ENCODE results near the gene LRRC3.
A peak's percentile ranks its signal among the peaks of the same experiment; 100 is the strongest.

LRRC3 gene

DNA sequence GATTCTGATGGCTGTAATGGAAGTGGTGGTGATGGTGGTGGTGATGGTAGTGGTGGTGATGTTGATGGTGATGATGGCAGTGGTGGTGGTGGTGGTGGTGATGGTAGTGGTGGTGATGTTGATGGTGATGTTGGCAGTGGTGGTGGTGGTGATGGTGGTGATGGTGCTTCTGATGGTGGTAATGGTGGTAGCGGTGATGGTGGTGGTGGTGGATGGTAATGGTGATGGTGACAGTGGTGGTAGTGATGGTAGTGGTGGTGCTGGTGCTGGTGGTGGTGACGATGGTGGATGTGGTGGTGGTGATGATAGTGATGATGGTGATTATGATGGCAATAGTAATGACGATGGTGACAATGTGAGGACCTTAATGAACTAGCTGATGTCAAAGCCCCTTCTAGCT lies 35.6 kb upstream of the LRRC3 start:
- Histone ChIP-seq H3K36me3 (replicated peaks) (no peaks in the 10 kb centered on the region), H3K9me3 (no peaks in the 10 kb centered on the region), H3K4me3 (no peak overlapping the region), H3K27me3 (ENCODE audit: low read depth) (no peaks in the 10 kb centered on the region), H3K4me1 (no peaks in the 10 kb centered on the region)
- in situ Hi-C loops (cut with MboI; ENCODE audit: low sequenced_read_pairs): no loop called here
- no peak for DNase-seq (ENCODE audit: low spot score in 2 of 2)

DNA sequence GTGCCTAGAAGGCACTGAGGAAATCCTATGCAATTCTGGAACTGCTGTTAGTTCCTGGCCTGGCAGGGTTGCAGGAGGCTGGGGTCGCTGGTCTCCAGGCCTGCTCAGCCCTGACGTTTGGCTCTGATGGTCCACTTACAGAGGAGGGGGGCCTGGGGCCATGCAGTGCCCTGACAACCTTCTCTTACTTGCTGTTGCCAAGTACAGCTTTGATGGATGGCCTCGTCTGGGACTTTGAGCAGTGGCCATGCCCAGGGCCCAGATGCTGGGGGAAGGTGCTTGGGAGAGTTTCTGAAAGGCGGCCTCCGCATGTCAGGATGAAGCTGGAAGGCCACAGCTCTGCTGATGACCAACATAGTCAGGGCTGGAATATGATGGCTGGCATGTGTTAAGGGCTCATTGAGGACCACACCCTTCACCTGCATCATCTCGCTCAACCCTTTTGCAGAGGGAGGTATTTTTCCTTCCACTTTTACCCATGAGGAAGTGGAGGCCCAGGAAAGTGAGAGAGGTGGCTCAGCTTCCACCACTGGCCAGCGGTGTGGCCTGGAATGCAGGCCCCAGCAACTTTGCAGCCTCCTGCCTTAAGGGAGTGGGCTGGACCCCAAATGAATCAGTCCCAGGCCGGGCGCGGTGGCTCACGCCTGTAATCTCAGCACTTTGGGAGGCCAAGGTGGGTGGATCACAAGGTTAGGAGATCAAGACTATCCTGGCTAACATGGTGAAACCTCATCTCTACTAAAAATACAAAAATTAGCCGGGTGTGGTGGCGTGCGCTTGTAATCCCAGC lies 34.7 kb upstream of the LRRC3 start:
- H3K9me3 ChIP-seq: no peaks in the 10 kb centered on the region
- in situ Hi-C loops (cut with MboI; ENCODE audit: low sequenced_read_pairs): no loop called here

DNA sequence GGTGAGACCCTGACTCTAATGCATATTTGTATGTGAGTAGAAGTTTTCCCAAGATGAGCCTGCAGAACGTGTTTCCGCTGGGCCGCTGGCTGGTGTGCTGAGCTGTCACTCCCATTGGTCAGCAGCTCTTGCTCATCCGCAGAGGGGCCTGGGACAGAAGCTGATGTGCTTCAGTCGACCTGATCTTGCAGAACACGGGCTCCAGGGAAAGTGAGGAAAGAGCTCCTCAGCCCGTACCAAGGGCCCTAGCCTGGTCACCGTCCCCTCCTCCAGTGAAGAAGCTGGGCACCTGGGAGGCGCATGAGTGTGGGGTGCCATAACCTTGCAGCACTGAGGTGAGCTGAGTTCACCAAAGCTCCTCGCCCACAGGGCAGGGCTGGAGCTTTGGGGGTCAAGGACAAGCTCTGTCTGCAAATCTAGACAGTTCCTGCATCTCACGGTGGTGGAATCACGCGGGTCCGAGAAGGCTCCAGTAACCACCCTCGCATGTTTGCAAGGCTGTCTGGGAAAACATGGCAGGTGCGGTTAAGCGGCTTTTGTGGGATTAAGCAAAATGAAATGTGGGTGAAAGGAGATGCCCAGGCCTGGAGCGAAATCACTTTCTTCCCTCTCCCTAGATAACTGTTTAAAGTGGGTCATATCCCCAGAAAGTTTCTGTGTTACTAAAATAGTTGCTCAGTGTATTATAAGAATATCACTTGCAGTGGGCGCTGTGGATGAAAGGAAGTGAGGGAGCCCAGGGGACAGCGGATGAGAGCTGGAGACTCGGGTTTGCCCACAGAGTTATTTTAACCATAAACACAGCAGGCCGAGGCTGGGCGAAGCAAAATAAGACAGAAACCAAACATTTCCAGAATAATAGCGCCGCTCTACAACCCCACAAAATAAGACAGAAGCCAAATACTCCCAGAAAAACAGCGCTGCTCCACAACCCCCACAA lies 33.1 kb upstream of the LRRC3 start:
- no peaks in the 10 kb centered on the region for H3K27me3 ChIP-seq (ENCODE audit: low read depth)
- H3K36me3 ChIP-seq (replicated peaks): no peaks in the 10 kb centered on the region
- in situ Hi-C loops (cut with MboI; ENCODE audit: low sequenced_read_pairs): no loop called here
- H3K4me1 ChIP-seq: no peaks in the 10 kb centered on the region
- no peaks in the 10 kb centered on the region for H3K9me3 ChIP-seq
- no peak overlapping the region for H3K4me3 ChIP-seq
- DNase-seq (ENCODE audit: low spot score in 2 of 2): peak in 1 of 2 experiments; percentile 5

More for the DNA sequence above, 34.7 kb upstream of the LRRC3 start:
- peak in 1 of 2 experiments; percentile 2 for DNase-seq (ENCODE audit: low spot score in 2 of 2)
- Histone ChIP-seq H3K27me3 (ENCODE audit: low read depth) (no peaks in the 10 kb centered on the region), H3K4me1 (no peaks in the 10 kb centered on the region), H3K4me3 (no peak overlapping the region), H3K36me3 (replicated peaks) (no peaks in the 10 kb centered on the region)

DNA sequence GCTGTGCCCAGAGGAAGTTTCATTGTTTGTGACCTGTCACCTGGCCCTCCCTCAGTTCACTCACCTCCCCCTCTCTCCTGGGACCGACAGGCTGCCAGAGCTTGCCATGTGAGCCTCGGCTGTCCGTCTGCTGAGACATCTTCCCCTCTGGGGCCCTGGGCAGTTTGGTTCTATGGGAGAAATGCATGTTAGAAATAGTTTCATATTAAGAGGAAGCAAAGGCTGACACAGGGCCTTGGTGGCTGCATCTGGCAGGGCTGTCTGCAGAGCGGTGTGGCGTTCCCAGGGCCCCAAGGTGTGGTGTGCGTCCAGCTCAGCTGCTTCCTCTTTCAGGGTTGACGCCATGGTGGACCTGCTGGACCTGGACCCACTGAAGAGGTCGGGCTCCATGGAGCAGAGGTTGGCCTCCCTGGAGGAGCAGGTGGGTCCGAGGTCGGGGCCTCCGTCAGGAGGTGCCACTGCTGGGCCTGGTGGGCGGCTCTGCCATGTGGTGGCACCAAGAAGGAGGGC lies 31.9 kb upstream of the LRRC3 start:
- in situ Hi-C loops (cut with MboI; ENCODE audit: low sequenced_read_pairs): no loop called here
- Histone ChIP-seq H3K27me3 (ENCODE audit: low read depth) (no peaks in the 10 kb centered on the region), H3K4me3 (no peak overlapping the region), H3K36me3 (replicated peaks) (no peaks in the 10 kb centered on the region), H3K4me1 (no peaks in the 10 kb centered on the region), H3K9me3 (no peaks in the 10 kb centered on the region)
- peak in 1 of 2 experiments; percentile 2 for DNase-seq (ENCODE audit: low spot score in 2 of 2)

DNA sequence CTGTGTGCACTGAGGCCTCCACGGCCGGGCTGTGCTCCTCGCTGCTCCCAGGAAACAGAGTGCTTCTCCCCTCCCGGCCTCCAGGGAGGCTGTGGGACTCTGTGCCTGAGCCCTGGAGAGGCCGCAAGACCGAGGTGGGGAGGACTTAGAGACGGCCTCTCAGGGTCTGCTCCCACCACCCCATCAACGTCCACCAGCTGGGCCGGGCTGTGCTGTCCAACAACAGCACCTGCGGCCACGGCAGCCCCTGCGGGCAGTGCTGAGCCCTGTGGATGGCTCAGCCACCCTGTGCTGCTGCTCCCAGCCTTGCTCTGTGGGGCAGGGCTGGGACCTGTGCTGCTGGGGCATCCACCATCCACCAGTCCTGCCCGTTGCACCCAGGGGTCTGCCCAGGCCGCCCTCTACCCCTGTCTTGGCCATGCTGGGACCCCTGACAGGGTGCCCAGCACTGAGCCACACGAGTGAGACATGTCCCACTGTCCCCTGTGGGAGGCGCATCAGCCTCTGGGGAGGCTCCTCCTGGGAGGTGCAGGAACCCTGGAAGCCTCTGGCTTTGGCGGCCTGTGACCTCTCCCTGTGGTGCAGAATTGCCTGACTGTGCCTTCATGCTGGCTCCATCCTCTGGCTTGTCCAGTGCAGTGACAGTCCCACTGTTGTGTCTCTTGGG lies 31.2 kb upstream of the LRRC3 start:
- no peak overlapping the region for H3K4me3 ChIP-seq
- no peaks in the 10 kb centered on the region for H3K9me3 ChIP-seq
- no peaks in the 10 kb centered on the region for H3K36me3 ChIP-seq (replicated peaks)
- peak in 1 of 2 experiments; percentile 4 for DNase-seq (ENCODE audit: low spot score in 2 of 2)
- H3K4me1 ChIP-seq: no peaks in the 10 kb centered on the region
- in situ Hi-C loops (cut with MboI; ENCODE audit: low sequenced_read_pairs): no loop called here
- H3K27me3 ChIP-seq (ENCODE audit: low read depth): no peaks in the 10 kb centered on the region

DNA sequence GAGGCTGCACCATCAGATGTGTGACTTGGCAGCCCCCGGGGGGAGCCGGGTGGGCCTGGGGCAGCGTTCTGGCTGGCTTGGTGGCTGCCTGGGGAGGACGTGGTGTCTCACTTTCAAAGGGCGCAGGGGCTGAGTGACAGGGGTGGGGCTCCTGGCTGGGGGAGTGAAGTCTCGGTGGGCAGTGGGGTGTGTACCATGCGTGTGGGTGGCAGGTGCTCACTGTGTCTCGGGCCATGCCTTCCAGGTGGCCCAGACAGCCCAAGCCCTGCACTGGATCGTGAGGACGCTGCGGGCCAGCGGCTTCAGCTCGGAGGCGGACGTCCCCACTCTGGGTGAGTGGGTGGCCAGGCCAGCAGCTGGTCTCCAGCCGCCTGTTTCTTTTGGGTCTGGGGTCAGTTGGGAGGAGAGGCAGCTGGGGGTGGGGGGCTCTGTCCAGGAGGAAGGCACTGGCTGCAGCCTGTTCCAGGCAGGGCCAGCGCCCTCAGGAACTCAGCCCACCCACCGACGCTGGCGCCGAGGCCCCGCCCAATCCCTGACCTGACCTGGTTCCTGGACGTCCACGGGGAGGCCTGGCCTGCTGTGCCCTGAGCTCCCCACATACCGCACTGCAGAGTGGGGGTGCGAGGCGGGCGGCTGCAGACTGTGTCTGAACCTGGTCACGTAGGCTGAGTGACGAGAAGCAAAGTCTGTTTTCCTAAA lies 30.6 kb upstream of the LRRC3 start:
- peak in 1 of 2 experiments; percentile 7 for DNase-seq (ENCODE audit: low spot score in 2 of 2)
- no peaks in the 10 kb centered on the region for H3K4me1 ChIP-seq
- H3K27me3 ChIP-seq (ENCODE audit: low read depth): no peaks in the 10 kb centered on the region
- H3K36me3 ChIP-seq (replicated peaks): no peaks in the 10 kb centered on the region
- no peak overlapping the region for H3K4me3 ChIP-seq
- in situ Hi-C loops (cut with MboI; ENCODE audit: low sequenced_read_pairs): no loop called here
- H3K9me3 ChIP-seq: peaks cover under 1% of the 10 kb centered on the region; the same call in 1 of the 2 replicates

DNA sequence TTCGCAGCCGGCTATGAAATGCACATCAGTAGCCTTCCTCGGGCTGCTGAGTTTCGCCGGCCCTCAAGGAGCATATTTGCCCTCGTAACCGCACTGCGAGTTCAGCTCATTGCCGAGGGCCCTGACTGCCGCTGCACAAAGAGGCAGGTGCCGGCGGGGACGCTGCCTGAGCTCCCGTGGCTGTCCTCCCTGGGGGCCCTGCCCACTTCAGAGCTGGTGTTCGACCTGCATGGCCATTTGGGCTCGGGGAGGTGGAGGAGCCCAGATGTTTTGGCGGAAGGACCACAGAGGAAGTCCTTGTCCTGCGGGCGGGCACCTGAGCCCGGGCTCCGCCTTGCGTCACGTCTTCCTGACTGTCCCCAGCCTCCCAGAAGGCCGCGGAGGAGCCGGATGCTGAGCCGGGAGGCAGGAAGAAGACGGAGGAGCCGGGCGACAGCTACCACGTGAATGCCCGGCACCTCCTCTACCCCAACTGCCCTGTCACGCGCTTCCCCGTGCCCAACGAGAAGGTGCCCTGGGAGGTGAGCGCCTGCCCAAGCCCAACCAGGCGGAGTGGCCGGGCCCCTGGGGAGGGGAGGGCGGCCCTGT lies 29.9 kb upstream of the LRRC3 start:
- H3K4me3 ChIP-seq: no peak overlapping the region
- H3K27me3 ChIP-seq (ENCODE audit: low read depth): no peaks in the 10 kb centered on the region
- in situ Hi-C loops (cut with MboI; ENCODE audit: low sequenced_read_pairs): no loop called here
- no peaks in the 10 kb centered on the region for H3K4me1 ChIP-seq
- DNase-seq (ENCODE audit: low spot score in 2 of 2): peak in 1 of 2 experiments; percentile 5
- peaks cover 3% of the 10 kb centered on the region; the same call in 1 of the 2 replicates for H3K9me3 ChIP-seq
- H3K36me3 ChIP-seq (replicated peaks): no peaks in the 10 kb centered on the region

DNA sequence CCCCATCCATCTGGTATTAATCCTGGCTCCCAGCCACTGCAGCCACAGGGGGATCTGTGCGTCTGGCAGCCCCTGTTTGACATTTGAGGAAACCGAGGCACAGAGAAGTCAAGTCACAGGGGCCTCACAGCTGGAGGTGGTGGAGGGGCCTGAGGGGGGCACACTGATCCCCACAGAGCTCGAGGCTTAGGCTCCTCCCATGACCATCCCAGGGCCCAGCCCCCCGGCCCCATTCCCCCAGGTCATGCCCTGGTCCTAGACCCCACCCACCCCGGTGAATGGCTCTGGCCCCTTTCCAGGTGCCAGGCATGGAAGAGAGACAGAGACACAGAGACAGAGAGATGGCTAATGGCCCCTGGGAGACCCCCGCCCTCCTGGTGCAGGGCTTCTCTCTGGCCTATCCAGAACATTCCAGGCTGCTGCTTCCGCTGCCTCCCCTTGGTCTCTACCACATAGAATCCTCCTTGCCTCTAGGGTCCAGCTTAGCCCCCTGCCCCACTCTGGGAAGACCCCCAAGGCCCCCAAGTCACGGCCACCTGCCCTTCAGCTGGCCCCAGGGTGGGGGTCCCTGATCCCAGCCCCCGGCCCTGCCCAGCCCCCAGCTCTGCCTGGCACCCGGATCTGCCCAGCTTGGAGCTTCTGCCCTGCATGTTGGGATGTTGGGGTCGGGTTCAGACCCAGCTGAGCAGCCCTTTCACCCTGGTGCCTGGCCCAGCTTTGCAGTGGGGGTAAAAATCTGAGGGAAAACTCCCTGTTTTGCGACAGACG lies 29.2 kb upstream of the LRRC3 start:
- peak in 1 of 2 experiments; percentile 4 for DNase-seq (ENCODE audit: low spot score in 2 of 2)
- no peak overlapping the region for H3K4me3 ChIP-seq
- H3K27me3 ChIP-seq (ENCODE audit: low read depth): no peaks in the 10 kb centered on the region
- in situ Hi-C loops (cut with MboI; ENCODE audit: low sequenced_read_pairs): no loop called here
- peaks cover 3% of the 10 kb centered on the region; the same call in 1 of the 2 replicates for H3K9me3 ChIP-seq
- no peaks in the 10 kb centered on the region for H3K4me1 ChIP-seq
- no peaks in the 10 kb centered on the region for H3K36me3 ChIP-seq (replicated peaks)

DNA sequence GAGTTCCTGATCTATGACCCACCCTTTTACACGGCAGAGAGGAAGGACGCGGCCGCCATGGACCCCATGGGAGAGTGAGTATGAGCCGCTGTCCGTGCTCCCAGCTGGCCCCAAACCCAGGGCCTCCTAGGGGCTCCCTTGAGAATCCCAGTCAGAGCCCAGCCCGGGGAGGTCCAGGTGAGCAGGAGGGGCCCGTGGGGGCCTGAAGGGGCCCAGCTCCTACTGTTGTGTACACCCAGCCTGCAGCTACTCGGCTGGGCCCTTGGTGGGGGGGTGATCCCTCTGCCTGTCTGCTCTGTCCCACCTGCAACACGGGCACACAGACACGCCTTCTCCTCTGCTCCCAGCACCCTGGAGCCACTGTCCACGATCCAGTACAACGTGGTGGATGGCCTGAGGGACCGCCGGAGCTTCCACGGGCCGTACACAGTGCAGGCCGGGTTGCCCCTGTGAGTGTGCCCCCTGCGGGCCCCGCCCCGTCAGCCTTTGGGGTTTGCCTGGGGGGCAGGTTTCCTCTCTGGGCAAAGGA lies 28.6 kb upstream of the LRRC3 start:
- Histone ChIP-seq H3K36me3 (replicated peaks) (no peaks in the 10 kb centered on the region), H3K4me1 (no peaks in the 10 kb centered on the region), H3K4me3 (no peak overlapping the region), H3K27me3 (ENCODE audit: low read depth) (no peaks in the 10 kb centered on the region), H3K9me3 (peaks cover 3% of the 10 kb centered on the region; the same call in 1 of the 2 replicates)
- DNase-seq (ENCODE audit: low spot score in 2 of 2): peak in 1 of 2 experiments; percentile 4
- in situ Hi-C loops (cut with MboI; ENCODE audit: low sequenced_read_pairs): no loop called here

DNA sequence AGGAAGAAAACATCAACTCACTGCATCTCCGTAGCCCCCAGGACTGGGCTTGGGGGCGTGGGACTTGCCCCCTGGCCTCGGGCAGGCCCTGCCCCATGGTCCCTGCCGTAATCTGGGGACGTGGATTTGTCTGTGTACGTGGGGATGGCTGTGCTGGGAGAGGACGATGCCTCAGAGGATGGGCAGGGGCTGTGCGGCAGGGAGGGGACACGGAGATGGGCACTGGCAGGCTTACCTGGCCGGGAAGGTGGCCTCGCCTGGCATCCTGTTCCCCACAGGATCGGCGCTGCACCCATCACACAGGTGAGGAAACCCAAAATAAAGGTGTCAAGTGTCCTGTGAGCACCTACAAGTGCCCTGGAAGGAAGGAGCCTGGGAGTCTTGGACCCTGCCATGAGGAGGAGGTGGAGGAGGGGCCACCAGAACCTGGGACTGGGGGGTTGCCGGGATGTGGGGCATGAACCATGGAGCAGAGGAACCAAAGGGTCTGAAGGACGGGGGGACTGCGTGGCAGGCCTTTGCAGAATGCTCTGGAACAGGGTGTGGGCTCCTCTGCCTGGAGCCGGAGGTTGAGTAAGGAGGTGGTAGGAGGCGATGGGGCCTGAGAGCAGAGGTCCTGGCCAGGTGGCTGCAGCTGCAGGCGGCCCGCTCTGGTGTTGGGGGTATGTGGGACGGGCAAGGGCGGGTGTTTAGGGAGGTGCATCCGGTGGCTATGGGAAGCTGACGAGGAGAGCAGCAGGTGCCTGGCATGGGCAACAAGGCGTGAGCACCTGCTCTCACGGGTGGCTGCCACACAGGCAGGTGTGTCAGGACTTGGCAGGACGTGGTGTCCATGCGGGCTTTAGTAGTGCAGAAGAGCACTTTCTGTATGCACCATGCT lies 27.8 kb upstream of the LRRC3 start:
- DNase-seq (ENCODE audit: low spot score in 2 of 2): peak in 1 of 2 experiments; percentile 6
- in situ Hi-C loops (cut with MboI; ENCODE audit: low sequenced_read_pairs): no loop called here
- H3K4me3 ChIP-seq: no peak overlapping the region
- H3K4me1 ChIP-seq: no peaks in the 10 kb centered on the region
- peaks cover 3% of the 10 kb centered on the region; the same call in 1 of the 2 replicates for H3K9me3 ChIP-seq
- H3K36me3 ChIP-seq (replicated peaks): no peaks in the 10 kb centered on the region
- H3K27me3 ChIP-seq (ENCODE audit: low read depth): no peaks in the 10 kb centered on the region

DNA sequence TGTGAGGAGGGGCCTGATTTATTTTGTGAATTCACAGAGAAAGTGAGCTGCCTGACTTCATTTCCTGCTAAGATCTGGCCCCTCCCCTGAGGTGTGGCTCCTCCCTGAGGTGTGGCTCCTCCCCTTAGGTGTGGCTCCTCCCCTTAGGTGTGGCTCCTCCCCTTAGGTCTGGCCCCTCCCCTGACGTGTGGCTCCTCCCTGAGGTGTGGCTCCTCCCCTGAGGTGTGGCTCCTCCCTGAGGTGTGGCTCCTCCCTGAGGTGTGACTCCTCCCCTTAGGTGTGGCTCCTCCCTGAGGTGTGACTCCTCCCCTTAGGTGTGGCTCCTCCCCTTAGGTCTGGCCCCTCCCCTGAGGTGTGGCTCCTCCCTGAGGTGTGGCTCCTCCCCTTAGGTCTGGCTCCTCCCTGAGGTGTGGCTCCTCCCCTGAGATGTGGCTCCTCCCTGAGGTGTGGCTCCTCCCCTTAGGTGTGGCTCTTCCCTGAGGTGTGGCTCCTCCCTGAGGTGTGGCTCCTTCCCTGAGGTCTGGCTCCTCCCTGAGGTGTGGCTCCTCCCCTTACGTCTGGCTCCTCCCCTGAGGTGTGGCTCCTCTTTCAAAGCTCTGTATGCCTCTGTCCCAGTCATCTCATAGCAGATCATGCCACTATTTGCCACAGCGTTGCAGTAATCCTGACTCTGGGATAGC lies 26.9 kb upstream of the LRRC3 start:
- in situ Hi-C loops (cut with MboI; ENCODE audit: low sequenced_read_pairs): no loop called here
- peak in 1 of 2 experiments; percentile 36 for DNase-seq (ENCODE audit: low spot score in 2 of 2)
- no peaks in the 10 kb centered on the region for H3K27me3 ChIP-seq (ENCODE audit: low read depth)
- H3K36me3 ChIP-seq (replicated peaks): no peaks in the 10 kb centered on the region
- no peak overlapping the region for H3K4me3 ChIP-seq
- H3K9me3 ChIP-seq: peaks cover 3% of the 10 kb centered on the region; the same call in 1 of the 2 replicates
- H3K4me1 ChIP-seq: no peaks in the 10 kb centered on the region
